ENCODE measurements around the gene KCNRG.

KCNRG gene, protein sequence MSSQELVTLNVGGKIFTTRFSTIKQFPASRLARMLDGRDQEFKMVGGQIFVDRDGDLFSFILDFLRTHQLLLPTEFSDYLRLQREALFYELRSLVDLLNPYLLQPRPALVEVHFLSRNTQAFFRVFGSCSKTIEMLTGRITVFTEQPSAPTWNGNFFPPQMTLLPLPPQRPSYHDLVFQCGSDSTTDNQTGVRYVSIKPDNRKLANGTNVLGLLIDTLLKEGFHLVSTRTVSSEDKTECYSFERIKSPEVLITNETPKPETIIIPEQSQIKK

DNA sequence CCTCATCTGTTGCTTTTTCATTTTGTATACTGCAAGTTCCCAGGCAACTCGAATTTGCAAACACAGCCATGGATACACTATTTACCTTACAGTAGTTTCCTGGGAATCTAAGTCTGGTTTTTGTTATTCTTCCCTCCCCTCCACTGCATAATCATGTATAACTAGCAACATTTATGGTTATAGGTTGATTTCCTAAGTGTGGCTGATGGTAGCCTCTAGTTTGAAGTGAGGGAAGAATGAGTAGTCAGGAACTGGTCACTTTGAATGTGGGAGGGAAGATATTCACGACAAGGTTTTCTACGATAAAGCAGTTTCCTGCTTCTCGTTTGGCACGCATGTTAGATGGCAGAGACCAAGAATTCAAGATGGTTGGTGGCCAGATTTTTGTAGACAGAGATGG is at the start of gene KCNRG:
TSS of gene KCNRG (plus strand) at position 187 of the 400 bp plus-strand sequence. CDS start at position 237, 50 bp downstream.
- no peak for DNase-seq (ENCODE audit: insufficient read length, low spot score)
- FAIRE-seq: peak; percentile 21
- TF ChIP-seq, protein P1, sequence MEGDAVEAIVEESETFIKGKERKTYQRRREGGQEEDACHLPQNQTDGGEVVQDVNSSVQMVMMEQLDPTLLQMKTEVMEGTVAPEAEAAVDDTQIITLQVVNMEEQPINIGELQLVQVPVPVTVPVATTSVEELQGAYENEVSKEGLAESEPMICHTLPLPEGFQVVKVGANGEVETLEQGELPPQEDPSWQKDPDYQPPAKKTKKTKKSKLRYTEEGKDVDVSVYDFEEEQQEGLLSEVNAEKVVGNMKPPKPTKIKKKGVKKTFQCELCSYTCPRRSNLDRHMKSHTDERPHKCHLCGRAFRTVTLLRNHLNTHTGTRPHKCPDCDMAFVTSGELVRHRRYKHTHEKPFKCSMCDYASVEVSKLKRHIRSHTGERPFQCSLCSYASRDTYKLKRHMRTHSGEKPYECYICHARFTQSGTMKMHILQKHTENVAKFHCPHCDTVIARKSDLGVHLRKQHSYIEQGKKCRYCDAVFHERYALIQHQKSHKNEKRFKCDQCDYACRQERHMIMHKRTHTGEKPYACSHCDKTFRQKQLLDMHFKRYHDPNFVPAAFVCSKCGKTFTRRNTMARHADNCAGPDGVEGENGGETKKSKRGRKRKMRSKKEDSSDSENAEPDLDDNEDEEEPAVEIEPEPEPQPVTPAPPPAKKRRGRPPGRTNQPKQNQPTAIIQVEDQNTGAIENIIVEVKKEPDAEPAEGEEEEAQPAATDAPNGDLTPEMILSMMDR (IDR thresholded peaks at IDR 0.05; ENCODE audit: insufficient read depth, missing control alignments): no peak

DNA sequence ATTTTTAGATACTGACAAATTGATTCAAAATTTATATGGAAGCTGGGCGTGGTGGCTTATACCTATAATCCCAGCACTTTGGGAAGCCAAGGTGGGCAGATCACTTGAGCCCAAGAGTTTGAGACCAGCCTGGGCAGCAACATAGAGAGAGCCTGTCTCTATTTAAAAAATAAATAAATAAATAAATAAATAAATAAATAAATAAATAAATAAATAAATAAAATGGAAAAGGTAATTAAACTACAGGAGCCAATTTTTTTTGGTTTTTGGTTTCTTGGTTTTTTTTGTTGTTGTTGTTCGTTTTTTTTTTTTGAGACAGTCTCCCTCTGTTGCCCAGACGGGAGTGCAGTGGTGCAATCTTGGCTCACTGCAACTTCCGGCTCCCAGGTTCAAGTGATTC is 47.8 kb upstream of the KCNRG start:
- TF ChIP-seq, protein P1 (IDR thresholded peaks at IDR 0.05; ENCODE audit: insufficient read depth, missing control alignments): no peak
- FAIRE-seq (no peak), DNase-seq (ENCODE audit: insufficient read length, low spot score) (no peak)

DNA sequence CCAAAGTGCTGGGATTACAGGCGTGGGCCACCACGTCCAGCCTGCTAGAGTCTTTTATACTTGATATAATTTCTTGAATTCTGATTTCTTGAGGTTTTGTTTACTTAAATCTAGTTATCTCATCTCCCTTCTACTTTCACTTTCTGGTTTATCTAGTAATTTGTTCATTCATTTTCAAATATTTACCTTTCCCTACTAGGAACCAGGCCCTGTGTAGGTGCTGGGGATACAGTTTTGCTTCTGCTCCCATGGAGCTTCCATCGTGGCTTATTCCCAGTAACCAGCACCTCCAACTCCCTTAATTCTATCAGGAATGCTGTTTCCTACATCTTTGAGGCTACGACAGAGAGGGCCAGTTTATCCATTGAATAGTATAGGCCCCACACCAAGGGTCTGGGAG is 42.5 kb upstream of the KCNRG start:
- no peak for DNase-seq (ENCODE audit: insufficient read length, low spot score)
- TF ChIP-seq, protein P1 (IDR thresholded peaks at IDR 0.05; ENCODE audit: insufficient read depth, missing control alignments): no peak
- no peak for FAIRE-seq

DNA sequence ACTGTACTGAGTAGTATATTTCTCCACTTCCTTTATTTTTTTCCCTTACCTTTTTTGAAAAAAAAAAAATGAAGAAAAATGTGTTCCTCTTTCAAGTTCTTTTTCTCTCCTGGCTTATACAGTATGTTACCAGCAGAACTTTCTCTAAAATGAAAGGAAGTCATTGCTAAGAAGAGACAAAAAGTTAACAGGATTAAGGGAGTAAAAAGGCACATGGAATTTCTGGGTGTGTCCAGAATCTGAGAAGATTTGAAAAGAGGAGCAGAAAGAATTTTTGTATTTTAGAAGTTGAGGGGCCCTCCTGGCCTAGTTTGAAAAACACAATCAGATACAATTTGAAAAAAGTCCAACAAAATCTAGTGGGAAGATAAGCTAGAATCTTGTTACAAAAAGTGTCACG is 39.4 kb upstream of the KCNRG start:
- TF ChIP-seq, protein P1 (IDR thresholded peaks at IDR 0.05; ENCODE audit: insufficient read depth, missing control alignments): no peak
- FAIRE-seq (no peak), DNase-seq (ENCODE audit: insufficient read length, low spot score) (no peak)

DNA sequence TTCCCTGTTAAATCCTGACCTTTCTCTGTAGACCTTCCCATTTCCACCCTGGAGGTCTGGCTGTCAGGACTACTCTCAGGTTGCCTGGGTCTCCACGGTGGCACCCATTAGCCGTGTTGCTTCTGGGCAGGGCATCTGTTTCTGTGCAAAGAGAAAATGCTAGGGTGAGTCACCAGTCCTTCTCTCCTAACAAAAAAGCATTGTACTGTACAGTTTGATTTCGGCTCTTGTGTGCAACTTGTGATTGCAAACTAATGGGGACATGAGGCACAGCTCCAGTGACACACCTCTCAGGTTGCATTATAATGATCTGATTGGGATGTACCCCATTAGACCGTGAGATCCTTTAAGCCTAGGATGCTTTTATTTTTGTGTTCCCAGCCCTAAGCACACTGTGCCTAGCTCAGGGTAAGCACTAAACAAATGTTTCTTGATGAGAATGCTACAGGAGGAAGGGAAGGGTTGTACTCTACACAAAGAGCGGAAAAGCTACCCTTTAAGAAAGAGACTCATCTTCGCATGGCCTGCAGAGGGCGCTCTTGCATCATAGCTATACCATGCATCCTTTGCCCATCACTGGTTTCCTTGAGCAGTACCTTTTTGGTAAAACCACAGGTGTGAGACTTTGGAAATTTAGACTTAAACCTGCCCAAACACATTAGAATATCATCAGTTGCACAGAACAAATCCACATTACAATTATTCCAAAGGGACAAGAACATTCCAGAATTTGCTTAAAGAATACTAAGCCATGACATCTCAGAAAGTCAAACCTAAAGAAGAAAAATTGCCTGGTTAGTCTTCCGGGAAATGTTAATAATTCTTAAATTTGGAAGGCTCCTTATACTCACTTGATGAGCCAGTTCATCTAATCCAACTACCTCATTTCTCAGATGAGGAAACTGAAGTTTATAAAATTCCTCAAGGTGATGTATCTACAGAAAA is 38.7 kb upstream of the KCNRG start:
- DNase-seq (ENCODE audit: insufficient read length, low spot score): peak; percentile 56
- peak; percentile 66 for FAIRE-seq
- TF ChIP-seq, protein P1 (IDR thresholded peaks at IDR 0.05; ENCODE audit: insufficient read depth, missing control alignments): peak; percentile 91

DNA sequence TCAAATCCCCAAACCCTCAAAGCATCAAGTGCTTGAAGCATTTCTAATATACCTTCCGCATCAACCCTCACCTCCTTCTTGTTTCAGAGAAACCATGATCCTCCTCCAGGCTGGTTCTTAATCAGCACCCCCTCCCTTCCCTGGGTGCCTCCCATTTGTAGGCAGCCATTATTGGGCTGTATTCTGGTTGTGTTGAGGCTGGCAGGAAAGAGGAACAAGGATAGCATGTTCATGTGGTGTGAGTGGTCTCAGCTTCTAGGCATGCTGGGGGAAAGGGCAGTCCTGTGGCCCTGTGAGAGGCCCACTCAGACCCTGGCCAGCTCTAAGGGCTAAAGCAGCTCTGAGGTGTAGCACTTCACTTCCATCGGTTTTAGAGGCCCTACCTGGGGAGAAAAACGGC is 37.3 kb upstream of the KCNRG start:
- TF ChIP-seq, protein P1 (IDR thresholded peaks at IDR 0.05; ENCODE audit: insufficient read depth, missing control alignments): no peak
- FAIRE-seq (no peak), DNase-seq (ENCODE audit: insufficient read length, low spot score) (no peak)

Data from D721Med (cell line).